Osteoblast (primary cell): ENCODE results near the gene TSN. TPM values are rescaled to one million over a fixed set of nuclear protein-coding genes. Genes with fewer than 3 reads are reported as not detected.
"Not testable (repeated sequence)": the region's sequence is repeated elsewhere in the genome, so short reads cannot be mapped to it uniquely, and the experiment has no call there.

ENCODE experiments used
- DNase-seq: peaks from one replicate; pipeline ENCODE4 v3.0.0; 2011; ENCODE audit warnings: low spot score, mixed read lengths; ENCODE audit not compliant: insufficient read length; ENCODE audit errors: missing footprints
- H2AFZ ChIP-seq: 2 replicates; pipeline ENCODE4 v1.6.0; 2011; ENCODE audit warnings: mild to moderate bottlenecking, low read length
- H3K27ac ChIP-seq: 2 replicates; pipeline ENCODE4 v1.5.1; 2011; ENCODE audit warnings: mild to moderate bottlenecking, low read depth, low read length, moderate library complexity
- H3K27me3 ChIP-seq: 2 replicates; pipeline ENCODE4 v1.6.0; 2012; ENCODE audit warnings: mild to moderate bottlenecking, control low read depth, inconsistent platforms, low read length, moderate library complexity; ENCODE audit not compliant: insufficient read depth
- H3K36me3 ChIP-seq: 2 replicates; pipeline ENCODE4 v1.5.1; 2011; ENCODE audit warnings: mild to moderate bottlenecking, low read length, control low read depth, moderate library complexity; ENCODE audit not compliant: insufficient read depth
- H3K4me1 ChIP-seq: 2 replicates; pipeline ENCODE4 v1.5.1; 2011; ENCODE audit warnings: mild to moderate bottlenecking, low read length, control low read depth, moderate library complexity; ENCODE audit not compliant: insufficient read depth
- H3K4me2 ChIP-seq: 2 replicates; pipeline ENCODE4 v1.6.0; 2011; ENCODE audit warnings: mild to moderate bottlenecking, low read length; ENCODE audit not compliant: insufficient read depth
- H3K4me3 ChIP-seq: fragments of 200-600 bp; sonication (generic); 3 replicates; pipeline ENCODE4 v1.5.1; 2012; ENCODE audit warnings: mild to moderate bottlenecking, low read length, inconsistent platforms; ENCODE audit not compliant: insufficient read depth
- H3K79me2 ChIP-seq: 2 replicates; pipeline ENCODE4 v1.6.0; 2012; ENCODE audit warnings: mild to moderate bottlenecking, low read length, control low read depth, inconsistent platforms; ENCODE audit not compliant: insufficient read depth
- H3K9me3 ChIP-seq: 2 replicates; pipeline ENCODE4 v1.5.1; 2011; ENCODE audit warnings: low read depth, low read length, control low read depth
- H4K20me1 ChIP-seq: 2 replicates; pipeline ENCODE4 v1.6.0; 2012; ENCODE audit warnings: mild to moderate bottlenecking, low read length, control low read depth; ENCODE audit not compliant: insufficient read depth
- total RNA-seq: library from RNA; depleted of rRNA; stranded (reverse); fragments of >200 nt; gene quantifications from 2 replicates; pipeline ENCODE4 v1.2.3, GENCODE V29; 2012
- TF ChIP-seq, protein P1 (sequence below): IDR thresholded peaks from 2 replicates; pipeline ENCODE4 v1.5.1; 2011; ENCODE audit warnings: mild to moderate bottlenecking, low read depth, low read length, moderate library complexity; ENCODE audit errors: extremely low read depth

TSN gene
- total RNA-seq, 1 donor: 50.7 TPM

DNA sequence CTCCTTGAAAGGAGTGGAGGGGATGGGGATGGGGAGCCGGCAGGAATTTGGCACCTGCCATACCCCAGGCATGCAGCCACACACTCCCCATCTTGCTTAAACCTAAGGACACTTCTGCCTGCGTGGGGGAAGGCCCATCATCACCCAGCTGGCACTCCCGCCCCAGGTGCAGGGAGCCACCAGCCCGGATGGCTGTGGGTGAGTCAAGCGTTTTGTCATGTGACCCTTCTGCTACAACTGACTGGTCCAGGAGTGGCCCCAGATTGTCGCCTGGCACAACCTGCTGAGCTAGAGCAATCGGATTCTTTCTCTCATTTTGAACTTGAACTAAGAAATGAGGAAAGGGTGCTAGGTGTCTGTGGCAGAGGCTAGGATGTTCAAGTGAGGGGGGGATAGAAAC is 61.3 kb downstream of the TSN start:
- H3K9me3 ChIP-seq: no peaks in the 10 kb centered on the region
- no peak overlapping the region for H3K4me2 ChIP-seq
- H3K27me3 ChIP-seq: no peaks in the 10 kb centered on the region
- no peaks in the 10 kb centered on the region for H3K4me1 ChIP-seq
- TF ChIP-seq, protein P1, sequence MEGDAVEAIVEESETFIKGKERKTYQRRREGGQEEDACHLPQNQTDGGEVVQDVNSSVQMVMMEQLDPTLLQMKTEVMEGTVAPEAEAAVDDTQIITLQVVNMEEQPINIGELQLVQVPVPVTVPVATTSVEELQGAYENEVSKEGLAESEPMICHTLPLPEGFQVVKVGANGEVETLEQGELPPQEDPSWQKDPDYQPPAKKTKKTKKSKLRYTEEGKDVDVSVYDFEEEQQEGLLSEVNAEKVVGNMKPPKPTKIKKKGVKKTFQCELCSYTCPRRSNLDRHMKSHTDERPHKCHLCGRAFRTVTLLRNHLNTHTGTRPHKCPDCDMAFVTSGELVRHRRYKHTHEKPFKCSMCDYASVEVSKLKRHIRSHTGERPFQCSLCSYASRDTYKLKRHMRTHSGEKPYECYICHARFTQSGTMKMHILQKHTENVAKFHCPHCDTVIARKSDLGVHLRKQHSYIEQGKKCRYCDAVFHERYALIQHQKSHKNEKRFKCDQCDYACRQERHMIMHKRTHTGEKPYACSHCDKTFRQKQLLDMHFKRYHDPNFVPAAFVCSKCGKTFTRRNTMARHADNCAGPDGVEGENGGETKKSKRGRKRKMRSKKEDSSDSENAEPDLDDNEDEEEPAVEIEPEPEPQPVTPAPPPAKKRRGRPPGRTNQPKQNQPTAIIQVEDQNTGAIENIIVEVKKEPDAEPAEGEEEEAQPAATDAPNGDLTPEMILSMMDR: no peak
- no peak overlapping the region for H3K27ac ChIP-seq
- H2AFZ ChIP-seq: no peak overlapping the region
- H3K4me3 ChIP-seq: no peak overlapping the region
- DNase-seq: no peak
- no peaks in the 10 kb centered on the region for H3K79me2 ChIP-seq
- H3K36me3 ChIP-seq: no peaks in the 10 kb centered on the region
- H4K20me1 ChIP-seq: no peaks in the 10 kb centered on the region

DNA sequence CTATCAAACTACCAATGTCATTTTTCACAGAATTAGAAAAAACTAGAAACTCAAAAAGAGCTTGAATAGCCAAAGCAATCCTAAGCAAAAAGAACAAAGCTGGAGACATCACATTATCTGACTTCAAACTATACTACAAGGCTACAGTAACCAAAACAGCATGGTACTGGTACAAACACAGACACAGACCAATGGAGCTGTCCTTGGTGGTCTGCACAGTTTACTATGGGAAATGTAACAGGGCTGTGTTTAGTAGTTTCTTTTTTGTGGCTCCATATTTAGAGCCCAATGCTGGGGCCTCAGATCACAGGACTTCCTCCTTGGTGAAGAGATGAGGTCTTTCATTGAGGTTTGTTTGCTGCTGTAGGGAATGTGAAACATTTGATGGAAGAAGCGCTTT is 61.9 kb downstream of the TSN start:
- H3K4me2 ChIP-seq, H3K9me3 ChIP-seq, H3K4me1 ChIP-seq, H3K79me2 ChIP-seq, H3K36me3 ChIP-seq, H4K20me1 ChIP-seq, DNase-seq, H3K27me3 ChIP-seq, H2AFZ ChIP-seq, H3K4me3 ChIP-seq, H3K27ac ChIP-seq: not testable (repeated sequence)

Other genes with a start within 250 kb of the TSN start
- under 0.01 TPM in 1 of 2 replicates, not detected in the other for gene RNU4ATAC, start 224.8 kb upstream of the TSN start, total RNA-seq
- gene CLASP1, start 106.2 kb upstream of the TSN start, total RNA-seq: 46.0 and 51.0 TPM in 2 replicates
- 38.6 and 42.7 TPM in 2 replicates for gene NIFK, start 18.8 kb upstream of the TSN start, total RNA-seq